Measurements from ENCODE around the gene KCNT1.

The KCNT1 gene

DNA sequence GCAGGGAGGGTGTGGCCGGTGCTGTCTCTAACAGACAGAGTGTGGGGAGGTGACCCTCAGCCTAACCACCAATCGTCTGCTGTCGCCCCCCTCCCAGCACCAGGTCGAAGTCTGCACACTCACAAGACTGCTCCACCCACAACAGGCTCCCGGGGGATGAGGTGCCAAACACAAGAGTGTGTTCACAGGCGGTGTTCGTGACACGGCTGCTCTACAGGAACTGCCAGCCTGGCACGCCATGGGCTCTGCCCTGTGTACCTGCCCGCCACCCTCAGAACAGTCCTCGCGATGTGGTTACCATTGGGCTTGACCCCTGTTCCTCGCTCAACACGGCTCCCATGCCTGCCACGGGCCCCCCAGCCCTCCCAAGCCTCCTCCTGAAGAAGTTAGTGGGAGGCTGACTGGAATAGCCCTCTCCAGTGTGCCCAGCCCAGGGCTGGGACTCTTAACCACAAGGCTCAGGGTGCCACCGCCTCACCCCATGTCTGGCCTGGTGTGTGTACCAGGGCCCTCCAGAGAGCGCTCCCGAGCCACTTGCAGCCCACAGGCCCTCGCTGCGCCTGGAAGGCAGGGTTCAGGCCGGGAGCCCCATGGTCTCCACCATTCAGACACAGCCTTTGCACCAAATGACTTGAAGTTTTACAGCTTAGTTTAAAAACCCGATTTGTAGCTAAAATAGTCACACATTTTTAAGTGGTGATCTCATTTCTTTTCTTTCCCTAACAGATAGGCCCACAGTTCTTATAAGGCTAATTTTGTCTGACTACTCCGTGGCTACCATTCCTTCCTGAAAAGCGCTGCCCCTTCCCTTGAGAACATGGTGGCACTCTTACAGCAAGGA lies 102.8 kb downstream of the KCNT1 start:
- DNase-seq: no peak

GRCh38 chr9:135805422-135806022 lies 103.5 kb downstream of the KCNT1 start:
- no peak for DNase-seq

DNA sequence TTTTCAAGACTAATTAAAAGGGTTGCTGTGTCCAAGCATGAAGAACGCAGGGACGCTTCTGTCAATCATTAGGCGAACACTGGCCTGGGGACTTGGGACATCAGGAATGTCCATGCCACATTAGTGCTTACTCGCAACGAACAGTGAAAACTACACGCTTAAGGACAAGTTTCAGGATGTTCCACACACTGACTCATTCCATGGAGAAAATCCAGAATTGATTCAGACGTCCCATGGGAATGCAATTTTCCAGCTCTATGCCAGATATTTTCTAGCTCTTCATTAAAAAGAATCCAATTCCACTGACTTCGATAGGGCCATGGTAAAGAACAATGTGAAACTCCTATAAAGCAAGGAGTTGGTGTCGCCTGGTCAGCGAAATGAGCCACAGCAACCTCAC lies 107.2 kb downstream of the KCNT1 start:
- peak; percentile 14 for DNase-seq

- DNase-seq: peak; percentile 21
These were observed 109.0 kb downstream of the KCNT1 start for GRCh38 chr9:135810806-135811575.

DNA sequence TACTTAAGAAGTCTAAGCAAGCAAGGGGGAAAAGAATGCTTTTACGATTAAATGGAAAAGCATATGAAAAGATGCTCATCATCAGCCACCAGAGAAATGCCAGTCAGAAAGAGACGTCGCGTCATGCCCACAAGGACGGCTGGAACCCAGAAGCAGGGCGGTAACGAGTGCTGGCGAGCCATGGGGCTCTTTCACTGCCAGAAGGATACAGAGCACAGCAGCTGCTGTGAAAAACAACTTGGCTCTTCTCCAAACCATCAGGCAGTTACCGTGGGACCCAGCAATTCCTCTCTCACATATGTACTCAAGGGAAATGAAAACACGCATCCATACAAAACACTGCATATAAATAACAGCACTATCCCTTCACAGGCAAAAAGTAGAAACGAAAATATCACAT lies 109.8 kb downstream of the KCNT1 start:
- DNase-seq: peak; percentile 62

DNA sequence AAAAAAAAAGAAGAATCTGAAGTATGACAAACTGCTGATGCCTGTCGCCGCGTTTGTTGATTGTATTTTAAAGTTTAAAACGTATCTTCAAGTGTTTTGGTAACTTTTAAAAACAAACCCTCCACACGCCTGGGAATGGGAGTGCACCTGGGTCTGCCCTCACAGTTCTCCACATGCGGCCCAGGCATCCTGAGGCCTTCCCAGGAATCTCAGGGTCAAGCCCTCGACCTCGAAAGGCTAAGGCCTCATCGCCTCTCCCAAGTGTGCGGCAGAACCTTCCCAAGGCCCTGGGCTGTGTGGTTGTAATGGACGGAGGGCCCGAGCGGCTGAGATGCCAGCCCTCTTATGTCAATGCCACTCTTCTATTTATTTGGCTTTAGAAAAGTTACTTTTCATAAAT lies 111.0 kb downstream of the KCNT1 start:
- no peak for DNase-seq

DNA sequence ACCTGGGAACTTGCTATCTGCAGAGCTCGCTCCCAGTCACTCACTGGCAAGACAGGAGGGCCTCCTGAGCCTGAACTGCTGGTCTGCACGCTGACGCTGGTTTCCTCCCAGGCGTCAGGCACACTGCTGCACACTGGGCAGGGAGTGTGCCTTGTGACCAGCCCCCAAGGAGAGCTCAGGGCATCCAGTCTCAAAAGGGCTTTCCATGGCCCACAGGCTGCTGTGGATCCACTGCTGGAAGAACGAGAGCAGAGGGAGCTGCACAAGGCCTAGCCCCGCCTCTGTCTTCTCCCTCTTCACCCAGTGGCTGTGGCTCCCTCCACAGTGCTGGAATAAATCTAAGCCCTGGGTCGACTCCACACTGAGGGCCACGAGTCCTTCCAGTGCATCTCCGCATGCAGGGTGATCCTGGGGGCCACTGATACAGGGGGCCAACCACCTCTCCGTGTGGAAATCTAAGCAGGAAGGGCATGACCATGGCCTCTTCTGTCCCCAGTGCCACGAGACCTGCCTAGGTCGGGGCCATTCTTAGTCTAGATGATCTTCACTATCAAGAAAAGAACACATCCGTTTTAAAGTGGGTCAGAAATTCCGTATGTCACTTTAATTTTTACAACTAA lies 111.8 kb downstream of the KCNT1 start:
- DNase-seq: no peak

DNA sequence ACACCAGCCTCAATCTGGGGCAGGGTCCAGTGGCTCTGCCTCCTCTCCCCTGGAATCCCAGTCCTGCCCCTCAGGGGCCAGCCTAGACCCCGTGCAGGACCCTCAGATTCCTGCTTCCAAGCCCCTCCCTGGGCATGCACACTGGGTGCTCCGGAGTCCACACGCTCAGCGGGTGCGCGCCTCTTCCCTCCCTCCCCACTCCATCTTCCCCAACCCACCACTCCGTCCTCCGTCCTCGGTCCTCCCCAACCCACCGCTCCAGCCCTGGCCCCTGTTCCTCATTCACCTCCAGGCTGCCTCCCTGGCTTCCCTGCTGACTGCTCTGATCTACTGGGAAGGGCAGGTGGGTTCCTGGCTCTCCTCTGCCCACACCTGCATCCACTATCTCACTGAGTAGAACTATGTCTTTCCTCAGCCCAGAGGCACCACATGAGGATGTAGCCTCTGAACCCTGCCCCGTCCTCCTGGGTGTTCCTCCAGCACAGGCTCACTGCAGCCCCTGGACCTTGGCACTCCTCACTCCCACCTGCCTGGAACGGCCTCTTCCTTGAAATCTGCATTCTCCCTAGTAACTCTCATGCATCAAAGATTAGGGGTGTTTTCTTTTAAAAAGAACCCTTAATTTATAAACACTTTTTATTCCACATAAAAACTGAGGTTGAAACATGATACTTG lies 112.6 kb downstream of the KCNT1 start:
- DNase-seq: no peak

DNA sequence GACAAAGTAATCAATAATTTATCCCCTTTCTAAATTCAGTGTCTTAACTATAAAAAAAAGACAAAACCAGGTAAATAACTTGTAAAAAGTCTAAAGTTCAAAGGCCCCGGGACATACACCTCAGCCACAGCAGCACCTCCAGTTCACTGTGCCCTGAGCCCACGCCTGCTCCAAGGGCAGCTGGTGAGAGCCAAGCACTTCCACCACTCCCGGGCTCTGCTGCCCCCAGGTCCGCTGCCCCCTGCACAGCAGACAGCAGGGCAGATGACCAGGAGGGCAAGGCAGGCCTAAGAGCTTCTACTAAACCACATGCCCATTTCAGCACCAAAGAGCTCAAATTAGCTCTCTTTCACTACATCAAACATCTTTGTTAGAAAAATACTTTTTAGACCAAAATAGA lies 113.4 kb downstream of the KCNT1 start:
- no peak for DNase-seq

GRCh38 chr9:135815830-135816650 lies 114.1 kb downstream of the KCNT1 start:
- peak; percentile 60 for DNase-seq

- no peak for DNase-seq
These were observed 114.6 kb downstream of the KCNT1 start for GRCh38 chr9:135816651-135816970.

DNA sequence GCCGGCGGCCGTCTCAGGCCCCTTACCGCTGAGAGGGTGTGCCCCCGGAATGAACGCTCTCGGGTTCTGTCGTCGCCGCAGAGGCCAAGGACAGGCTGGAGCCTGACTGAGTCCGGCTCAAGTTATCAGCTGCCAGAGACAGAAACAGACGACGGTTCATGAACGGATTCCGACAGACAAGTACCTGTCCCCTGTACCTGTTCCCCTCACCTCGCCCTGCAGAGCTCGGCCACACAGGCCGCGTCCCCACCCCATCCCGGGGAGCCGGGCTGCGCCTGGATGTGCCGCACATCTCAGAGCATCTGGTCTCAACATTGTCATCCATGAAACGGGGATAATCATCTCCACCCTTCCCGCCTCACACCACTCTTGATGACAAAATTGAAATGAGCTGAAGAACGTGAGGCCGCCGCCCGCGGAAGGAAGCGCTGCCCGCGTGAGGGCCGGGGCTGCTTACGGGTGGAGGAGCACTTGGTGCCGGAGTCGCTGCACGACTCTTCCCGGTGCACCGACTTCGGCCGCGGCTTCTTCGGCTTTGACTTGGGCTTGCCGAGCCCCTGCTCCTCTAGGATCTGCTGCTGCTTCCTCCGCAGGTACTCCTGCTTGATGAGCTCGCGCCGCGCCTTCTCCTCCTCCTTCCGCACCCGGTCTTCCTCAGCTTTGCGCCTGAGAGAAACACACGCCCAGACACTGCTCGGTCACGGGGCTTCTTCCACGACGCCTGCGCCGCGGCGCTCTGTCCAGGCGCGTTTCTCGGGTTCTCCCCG lies 116.1 kb downstream of the KCNT1 start:
- no peak for DNase-seq

- DNase-seq: no peak
These were observed 116.9 kb downstream of the KCNT1 start for GRCh38 chr9:135818718-135819475.

DNA sequence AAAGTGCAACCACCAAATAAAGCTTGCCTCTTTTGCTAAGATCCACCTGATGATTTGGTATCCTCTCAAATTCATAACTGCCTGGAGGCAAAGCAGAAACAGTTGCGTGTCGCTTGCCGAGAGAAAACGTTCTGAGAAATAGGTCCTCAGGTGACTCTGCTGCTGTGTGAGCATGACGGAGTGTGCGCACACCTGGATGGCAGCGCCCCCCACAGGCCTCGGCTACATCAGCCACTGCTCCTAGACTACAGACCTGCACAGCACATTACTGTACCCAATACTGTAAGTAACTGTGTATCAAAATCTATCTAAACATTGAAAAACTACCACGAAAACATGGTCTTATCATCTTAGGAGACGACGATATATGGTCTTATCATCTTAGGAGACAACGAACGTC lies 117.9 kb downstream of the KCNT1 start:
- DNase-seq: no peak

DNA sequence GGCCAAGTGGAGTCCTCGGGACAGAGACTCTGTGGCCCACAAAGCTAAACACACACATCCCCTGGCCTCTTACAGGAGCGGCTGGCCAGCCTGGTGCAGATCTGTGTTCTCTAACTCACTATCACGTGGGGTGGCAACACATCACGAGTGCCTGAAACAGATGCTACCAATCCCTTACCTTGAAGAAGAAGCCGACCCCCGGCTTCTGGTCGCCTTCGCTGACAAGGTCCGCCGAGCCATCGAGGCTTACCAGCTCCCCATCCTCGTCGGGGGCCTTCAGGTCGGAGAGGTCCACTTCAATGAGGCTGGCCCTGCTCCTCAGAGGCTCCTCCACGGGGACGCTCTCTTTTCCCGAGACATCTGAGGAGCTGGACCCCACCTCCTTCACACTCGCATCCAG lies 118.7 kb downstream of the KCNT1 start:
- no peak for DNase-seq

DNA sequence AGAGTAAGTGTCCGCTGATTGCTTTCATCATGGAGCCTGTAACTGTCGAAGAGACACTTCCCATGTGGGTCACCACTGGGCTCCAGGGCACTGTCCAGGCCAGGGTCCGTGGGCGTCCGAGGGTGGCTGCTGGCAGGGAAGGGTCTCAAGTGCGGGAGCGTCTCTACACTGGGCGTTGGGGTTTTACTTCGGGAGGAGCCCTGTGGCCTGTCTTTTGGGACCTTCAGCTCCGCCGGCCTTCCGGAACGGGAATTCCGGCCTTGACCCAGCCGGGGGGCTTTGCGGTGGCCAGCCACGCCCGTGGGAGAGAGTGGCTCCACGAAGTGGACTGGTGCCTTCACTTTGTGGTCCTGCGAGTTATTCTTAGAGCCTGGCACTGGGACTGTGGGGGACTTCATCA lies 119.1 kb downstream of the KCNT1 start:
- DNase-seq: no peak

DNA sequence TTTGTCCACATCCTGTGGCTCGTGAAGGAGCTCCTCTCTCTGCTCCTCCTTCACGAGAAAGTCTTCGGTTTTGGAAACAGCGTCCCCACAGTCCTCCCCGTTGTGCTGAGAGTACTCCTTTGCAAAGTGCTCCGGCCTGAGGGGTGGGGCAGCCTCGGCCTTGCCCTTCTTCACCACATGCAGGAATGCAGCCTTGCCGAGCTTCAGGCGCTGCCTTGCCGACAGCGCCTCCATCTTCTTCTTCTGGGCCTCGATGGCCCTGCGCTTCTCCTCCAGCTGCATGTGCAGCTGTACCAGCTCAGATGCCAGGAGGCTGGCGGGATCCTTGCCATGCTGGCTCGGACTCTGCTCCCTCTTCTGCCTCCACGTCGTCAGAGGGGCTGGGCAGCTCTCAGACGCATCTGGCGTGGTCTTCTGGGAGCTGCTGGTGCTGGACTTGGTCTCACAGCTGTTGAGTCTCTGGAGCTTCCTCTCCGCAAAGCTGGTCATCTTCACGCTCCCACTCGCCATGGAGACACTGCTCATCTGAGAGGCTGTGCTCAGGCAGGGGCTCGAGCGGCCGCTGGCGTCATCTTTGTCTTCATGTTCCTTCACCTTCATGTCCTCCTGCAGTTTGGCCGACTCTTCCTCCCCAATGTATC lies 119.9 kb downstream of the KCNT1 start:
- DNase-seq: peak; percentile 55

GRCh38 chr9:135822374-135822755 lies 120.4 kb downstream of the KCNT1 start:
- no peak for DNase-seq

DNA sequence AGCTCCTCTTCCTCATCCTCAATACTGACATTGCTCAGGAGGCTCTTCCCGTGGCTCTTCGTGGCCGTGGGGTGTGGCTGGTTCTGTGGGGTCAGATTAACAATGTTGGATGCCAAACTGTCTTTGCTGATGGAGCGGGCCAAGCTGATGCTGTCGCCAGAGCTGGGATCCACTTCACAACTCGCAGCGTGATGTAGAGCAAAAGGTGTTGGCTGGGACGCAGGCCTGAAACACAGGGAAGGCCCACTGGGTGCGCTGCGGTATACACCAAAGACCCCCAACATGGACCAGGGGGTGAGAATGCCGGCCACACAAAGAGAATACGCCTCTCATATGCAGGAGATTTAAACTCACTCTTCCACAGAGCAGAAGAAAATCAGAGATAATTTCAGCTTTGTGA lies 121.1 kb downstream of the KCNT1 start:
- DNase-seq: no peak

All from right hindlimb (tissue), 1 donor.